ENCODE results near the gene SRA1. TPM values are rescaled to one million over a fixed set of nuclear protein-coding genes. Genes with fewer than 3 reads are reported as not detected.

SRA1 gene
- total and polyA plus RNA-seq, 2 of the 13 experiments (the other 11 are each of a cell fraction or from before 2014, with no cell fraction given), result 14.2 to 32.8 TPM

- intact Hi-C loops (cut with micrococcal nuclease; ENCODE audit: unreplicated experiment), result loop anchor here (5.0 kb wide), 1 partner anchor 159 kb away; no protein-coding TSS in a partner anchor
- no peak for FAIRE-seq
- CTCF ChIA-PET (ENCODE audit: low intra/inter-chr PET ratio, low total read pairs), result no interaction called here
Observed at GRCh38 chr5:140558542-140558941, 1.3 kb upstream of the SRA1 start.

More at GRCh38 chr5:140558542-140558941, 1.3 kb upstream of the SRA1 start:
- Histone ChIP-seq H3K79me2 (ENCODE audit: insufficient read depth, low read length) (peaks cover 32% of the 10 kb centered on the region), H3K27me3 (ENCODE audit: control insufficient read depth in 1 of 2, insufficient read depth in 2 of 2, low read length in 2 of 2) (peaks cover 0 to under 1% of the 10 kb centered on the region in 2 experiments; a peak in 1 of 5 replicates), H3K4me3 (replicated peaks in 1 of 3; ENCODE audit: insufficient read depth in 1 of 3, low read depth in 2 of 3, low read length in 3 of 3) (no peak overlapping the region), H3K27ac (ENCODE audit: extremely low read length, insufficient read depth, low read length) (no peak overlapping the region), H3K36me3 (replicated peaks in 1 of 2; ENCODE audit: control insufficient read depth in 1 of 2, insufficient read depth in 2 of 2, low read length in 2 of 2) (no peaks in the 10 kb centered on the region), H4K20me1 (ENCODE audit: insufficient read depth, low read length) (no peaks in the 10 kb centered on the region), H3K9ac (ENCODE audit: insufficient read depth, low read depth, low read length) (no peak overlapping the region), H3K9me3 (ENCODE audit: low read length) (no peaks in the 10 kb centered on the region), H3K4me2 (ENCODE audit: low read depth, low read length) (no peak overlapping the region), H2AFZ (ENCODE audit: low read length) (no peak overlapping the region), H3K4me1 (ENCODE audit: insufficient read depth, low read length) (peaks cover 39% of the 10 kb centered on the region)
- no TSS peak for BruUV-seq (replicated peaks)
- in situ Hi-C loops (cut with HindIII; ENCODE audit: extremely low pct_ligation_motif_present, low pct_unique_long_range_greater_than_20kb), result no loop called here
- TF ChIP-seq SAFB2 (CRISPR knock-in tag; IDR thresholded peaks at IDR 0.05; ENCODE audit: borderline replicate concordance, low read depth) (no peak), MTF1 (CRISPR knock-in tag; IDR thresholded peaks at IDR 0.05) (no peak), DNMT3B (CRISPR knock-in tag; conservative IDR thresholded peaks at IDR 0.05) (no peak), ZNF614 (CRISPR knock-in tag; IDR thresholded peaks at IDR 0.05; ENCODE audit: borderline replicate concordance) (no peak), FUBP1 (CRISPR knock-in tag; IDR thresholded peaks at IDR 0.05; ENCODE audit: borderline replicate concordance) (no peak), EHMT2 (IDR thresholded peaks at IDR 0.05; ENCODE audit: borderline replicate concordance, low read depth, low read length) (no peak), PCBP2 (optimal IDR thresholded peaks at IDR 0.05; ENCODE audit: low read depth, low read length, poor library complexity, severe bottlenecking) (no peak), NR3C1 (CRISPR knock-in tag; IDR thresholded peaks at IDR 0.05) (no peak), NFATC3 (CRISPR knock-in tag; IDR thresholded peaks at IDR 0.05) (no peak), ZFP41 (CRISPR knock-in tag; IDR thresholded peaks at IDR 0.05; ENCODE audit: borderline replicate concordance) (no peak), MAZ (IDR thresholded peaks at IDR 0.05; ENCODE audit: borderline replicate concordance, low read depth, low read length) (no peak), MAZ (CRISPR knock-in tag; IDR thresholded peaks at IDR 0.05; ENCODE audit: low read depth) (no peak)
- TF ChIP-seq, protein P1, sequence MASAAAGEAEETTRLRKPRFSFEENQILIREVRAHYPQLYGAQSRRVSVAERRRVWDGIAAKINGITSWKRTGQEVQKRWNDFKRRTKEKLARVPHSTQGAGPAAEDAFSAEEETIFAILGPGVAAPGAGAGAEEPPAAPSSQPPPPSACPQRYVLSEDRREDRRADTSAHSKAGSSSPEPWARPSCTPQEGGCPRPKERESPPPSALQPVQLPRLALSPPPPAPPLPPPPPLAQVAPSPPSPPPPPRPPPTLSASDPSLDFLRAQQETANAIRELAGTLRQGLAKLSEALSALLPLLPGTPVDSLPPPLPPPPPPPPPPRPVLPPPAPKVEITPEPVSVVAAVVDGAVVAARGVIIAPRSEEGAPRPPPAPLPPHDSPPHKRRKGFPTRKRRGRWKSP (CRISPR knock-in tag; IDR thresholded peaks at IDR 0.05), result no peak
- no peak for DNase-seq (ENCODE audit: low spot score)
- ATAC-seq, result no peak
- WGBS (ENCODE audit: low lambda C conversion rate), result 94% methylated on average over 9 of the region's 9 CpGs
- POLR2A ChIA-PET, result interaction anchor here (0.6 to 3.3 kb wide), 4 partner anchors 11 to 222 kb away, joined by 4 to 70 read pairs (median 4); partner anchors contain the start of genes EIF4EBP3, IK and NDUFA2

Measured in HepG2 (cell line).